ENCODE data around the gene CLIP2. TPM values are rescaled to one million over a fixed set of nuclear protein-coding genes. Genes with fewer than 3 reads are reported as not detected.
"Not testable (repeated sequence)": the region's sequence is repeated elsewhere in the genome, so short reads cannot be mapped to it uniquely, and the experiment has no call there.

The CLIP2 gene
- polyA plus RNA-seq, 1 of the 3 experiments (the other 2 are of a cell fraction) = 14.3 TPM

DNA sequence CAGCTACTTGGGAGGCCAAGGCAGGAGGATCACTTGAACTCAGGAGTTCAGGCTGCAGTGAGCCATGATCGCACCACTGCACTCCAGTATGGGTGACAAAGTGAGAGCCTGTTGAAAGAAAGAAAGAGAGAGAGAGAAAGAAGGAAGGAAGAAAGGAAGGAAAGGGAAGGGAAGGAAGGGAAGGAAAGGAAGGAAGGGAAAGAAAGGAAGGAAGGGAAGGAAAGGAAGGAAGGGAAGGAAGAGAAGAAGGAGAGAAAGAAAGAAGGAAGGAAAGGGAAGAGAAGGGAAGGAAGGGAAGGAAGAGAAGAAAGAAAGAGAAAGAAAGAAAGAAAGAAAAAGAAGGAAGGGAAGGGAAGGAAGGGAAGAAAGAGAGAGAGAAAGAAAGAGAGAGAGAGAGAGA is 61.5 kb downstream of the CLIP2 start:
- H3K36me3 ChIP-seq (replicated peaks in 1 of 2; ENCODE audit: control insufficient read depth in 1 of 2, insufficient read depth in 2 of 2, low read length in 1 of 2) = peaks cover 0 to 37% of the 10 kb centered on the region in 2 experiments
- H3K27ac ChIP-seq (ENCODE audit: low read depth in 2 of 2, low read length in 1 of 2) = no peak overlapping the region
- H3K4me1 ChIP-seq (ENCODE audit: control insufficient read depth in 1 of 2, insufficient read depth in 2 of 2, low read depth in 1 of 2, low read length in 1 of 2) = peaks cover 0 to 4% of the 10 kb centered on the region in 2 experiments; a peak in 1 of 4 replicates
- H3F3A ChIP-seq (replicated peaks; ENCODE audit: insufficient read depth) = peaks cover 12% of the 10 kb centered on the region
- no peak overlapping the region for H3K4me2 ChIP-seq
- H3K9ac ChIP-seq = no peak overlapping the region
- ChIA-PET POLR2A (no interaction called here), CTCF (interaction anchor here (1.3 kb wide), 1 partner anchor 50 kb away, joined by 3 read pairs; no protein-coding TSS in a partner anchor)
- no peaks in the 10 kb centered on the region for H3K9me3 ChIP-seq
- H3K9me2 ChIP-seq = no peaks in the 10 kb centered on the region
- DNase-seq = no peak
- H2AFZ ChIP-seq (ENCODE audit: low read depth) = no peak overlapping the region
- WGBS (ENCODE audit: low lambda C conversion rate) = 94% methylated on average over 1 of the region's 1 CpG
- no peak for TF ChIP-seq MXI1 (IDR thresholded peaks at IDR 0.05; ENCODE audit: low read depth, low read length)
- no peaks in the 10 kb centered on the region for H3K27me3 ChIP-seq (ENCODE audit: insufficient read depth)
- no peak overlapping the region for H3K4me3 ChIP-seq (ENCODE audit: low read depth in 2 of 2, low read length in 1 of 2)
- no peaks in the 10 kb centered on the region for H4K20me1 ChIP-seq (ENCODE audit: insufficient read depth)
- peaks cover 41% of the 10 kb centered on the region for H3K79me2 ChIP-seq (ENCODE audit: insufficient read depth)

GRCh38 chr7:74351836-74352235 is 62.6 kb downstream of the CLIP2 start:
- TF ChIP-seq, protein P1, sequence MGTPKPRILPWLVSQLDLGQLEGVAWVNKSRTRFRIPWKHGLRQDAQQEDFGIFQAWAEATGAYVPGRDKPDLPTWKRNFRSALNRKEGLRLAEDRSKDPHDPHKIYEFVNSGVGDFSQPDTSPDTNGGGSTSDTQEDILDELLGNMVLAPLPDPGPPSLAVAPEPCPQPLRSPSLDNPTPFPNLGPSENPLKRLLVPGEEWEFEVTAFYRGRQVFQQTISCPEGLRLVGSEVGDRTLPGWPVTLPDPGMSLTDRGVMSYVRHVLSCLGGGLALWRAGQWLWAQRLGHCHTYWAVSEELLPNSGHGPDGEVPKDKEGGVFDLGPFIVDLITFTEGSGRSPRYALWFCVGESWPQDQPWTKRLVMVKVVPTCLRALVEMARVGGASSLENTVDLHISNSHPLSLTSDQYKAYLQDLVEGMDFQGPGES (IDR thresholded peaks at IDR 0.05; ENCODE audit: low read depth, low read length) = no peak
- no peak for TF ChIP-seq CTCF (IDR thresholded peaks at IDR 0.05)
- no peak for TF ChIP-seq MEF2A (IDR thresholded peaks at IDR 0.05; ENCODE audit: borderline replicate concordance, low read depth)
- TF ChIP-seq RXRA (IDR thresholded peaks at IDR 0.05; ENCODE audit: borderline replicate concordance, low read depth) = no peak
- TF ChIP-seq TCF12 (IDR thresholded peaks at IDR 0.05) = no peak
- no peak for TF ChIP-seq FOSL2 (IDR thresholded peaks at IDR 0.05; ENCODE audit: borderline replicate concordance, low read depth)
- no peak for TF ChIP-seq FOXJ3 (CRISPR knock-in tag; IDR thresholded peaks at IDR 0.05)
- no peak for TF ChIP-seq SIN3A (IDR thresholded peaks at IDR 0.05; ENCODE audit: borderline replicate concordance, low read depth, low read length)
- no peak for TF ChIP-seq REST (IDR thresholded peaks at IDR 0.05; ENCODE audit: low read depth, low read length)
- TF ChIP-seq POLR2AphosphoS5 (IDR thresholded peaks at IDR 0.05; ENCODE audit: low read depth, low read length) = no peak
- TF ChIP-seq EP300 (IDR thresholded peaks at IDR 0.05; ENCODE audit: borderline replicate concordance in 1 of 2, low read depth in 1 of 2, low read length in 1 of 2) = no peak
- TF ChIP-seq RCOR1 (IDR thresholded peaks at IDR 0.05; ENCODE audit: low read length) = no peak
- TF ChIP-seq, protein P2, sequence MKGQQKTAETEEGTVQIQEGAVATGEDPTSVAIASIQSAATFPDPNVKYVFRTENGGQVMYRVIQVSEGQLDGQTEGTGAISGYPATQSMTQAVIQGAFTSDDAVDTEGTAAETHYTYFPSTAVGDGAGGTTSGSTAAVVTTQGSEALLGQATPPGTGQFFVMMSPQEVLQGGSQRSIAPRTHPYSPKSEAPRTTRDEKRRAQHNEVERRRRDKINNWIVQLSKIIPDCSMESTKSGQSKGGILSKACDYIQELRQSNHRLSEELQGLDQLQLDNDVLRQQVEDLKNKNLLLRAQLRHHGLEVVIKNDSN (IDR thresholded peaks at IDR 0.05; ENCODE audit: borderline replicate concordance, low read depth) = no peak
- Histone ChIP-seq H3K36me3 (replicated peaks in 1 of 2; ENCODE audit: control insufficient read depth in 1 of 2, insufficient read depth in 2 of 2, low read length in 1 of 2) (peaks cover 0 to 47% of the 10 kb centered on the region in 2 experiments), H2AFZ (ENCODE audit: low read depth) (no peak overlapping the region), H3K4me3 (ENCODE audit: low read depth in 2 of 2, low read length in 1 of 2) (no peak overlapping the region), H3K27me3 (ENCODE audit: insufficient read depth) (no peaks in the 10 kb centered on the region), H3K9me3 (no peaks in the 10 kb centered on the region; the same call in 1 of the 2 replicates), H3K4me1 (ENCODE audit: control insufficient read depth in 1 of 2, insufficient read depth in 2 of 2, low read depth in 1 of 2, low read length in 1 of 2) (peaks cover 0 to 4% of the 10 kb centered on the region in 2 experiments; a peak in 1 of 4 replicates), H3F3A (replicated peaks; ENCODE audit: insufficient read depth) (peaks cover 23% of the 10 kb centered on the region), H3K9me2 (no peaks in the 10 kb centered on the region), H3K27ac (ENCODE audit: low read depth in 2 of 2, low read length in 1 of 2) (no peak overlapping the region), H3K4me2 (no peak overlapping the region), H3K9ac (no peak overlapping the region), H4K20me1 (ENCODE audit: insufficient read depth) (no peaks in the 10 kb centered on the region), H3K79me2 (ENCODE audit: insufficient read depth) (peaks cover 36% of the 10 kb centered on the region)
- no peak for DNase-seq
- POLR2A ChIA-PET = no interaction called here
- 97% methylated on average over 3 of the region's 3 CpGs for WGBS (ENCODE audit: low lambda C conversion rate)
- CTCF ChIA-PET = no interaction called here

- H2AFZ ChIP-seq (ENCODE audit: low read depth); H3K9me2 ChIP-seq; H3K4me3 ChIP-seq (ENCODE audit: low read depth in 2 of 2, low read length in 1 of 2); H3K27ac ChIP-seq (ENCODE audit: low read depth in 2 of 2, low read length in 1 of 2); H3K9me3 ChIP-seq; POLR2A ChIA-PET; H3K9ac ChIP-seq; H3K27me3 ChIP-seq (ENCODE audit: insufficient read depth); H3K4me2 ChIP-seq; H4K20me1 ChIP-seq (ENCODE audit: insufficient read depth); DNase-seq; H3K4me1 ChIP-seq (ENCODE audit: control insufficient read depth in 1 of 2, insufficient read depth in 2 of 2, low read depth in 1 of 2, low read length in 1 of 2): not testable (repeated sequence)
- H3K36me3 ChIP-seq (replicated peaks in 1 of 2; ENCODE audit: control insufficient read depth in 1 of 2, insufficient read depth in 2 of 2, low read length in 1 of 2) = peaks cover 0 to 54% of the 10 kb centered on the region in 2 experiments
- CTCF ChIA-PET = interaction anchor here (0.6 to 2.4 kb wide), 5 partner anchors 14 to 314 kb away, joined by 3 to 12 read pairs (median 5); no protein-coding TSS in a partner anchor
- peaks cover 29% of the 10 kb centered on the region for H3F3A ChIP-seq (replicated peaks; ENCODE audit: insufficient read depth)
- 83% methylated on average over 4 of the region's 4 CpGs for WGBS (ENCODE audit: low lambda C conversion rate)
- peaks cover 27% of the 10 kb centered on the region for H3K79me2 ChIP-seq (ENCODE audit: insufficient read depth)
These were observed 63.4 kb downstream of the CLIP2 start for GRCh38 chr7:74352551-74353138.
